HG03575 (cell line): ENCODE results near the gene MT1H.
A peak's percentile ranks its signal among the peaks of the same experiment; 100 is the strongest.

ENCODE experiments used
- ATAC-seq: cut with Tn5 transposase; IDR thresholded peaks from one replicate; pipeline ENCODE4 v1.9.1; 2021; ENCODE audit not compliant: unreplicated experiment, insufficient number of reproducible peaks, low FRiP score; ENCODE audit errors: extremely low read depth

MT1H gene

DNA sequence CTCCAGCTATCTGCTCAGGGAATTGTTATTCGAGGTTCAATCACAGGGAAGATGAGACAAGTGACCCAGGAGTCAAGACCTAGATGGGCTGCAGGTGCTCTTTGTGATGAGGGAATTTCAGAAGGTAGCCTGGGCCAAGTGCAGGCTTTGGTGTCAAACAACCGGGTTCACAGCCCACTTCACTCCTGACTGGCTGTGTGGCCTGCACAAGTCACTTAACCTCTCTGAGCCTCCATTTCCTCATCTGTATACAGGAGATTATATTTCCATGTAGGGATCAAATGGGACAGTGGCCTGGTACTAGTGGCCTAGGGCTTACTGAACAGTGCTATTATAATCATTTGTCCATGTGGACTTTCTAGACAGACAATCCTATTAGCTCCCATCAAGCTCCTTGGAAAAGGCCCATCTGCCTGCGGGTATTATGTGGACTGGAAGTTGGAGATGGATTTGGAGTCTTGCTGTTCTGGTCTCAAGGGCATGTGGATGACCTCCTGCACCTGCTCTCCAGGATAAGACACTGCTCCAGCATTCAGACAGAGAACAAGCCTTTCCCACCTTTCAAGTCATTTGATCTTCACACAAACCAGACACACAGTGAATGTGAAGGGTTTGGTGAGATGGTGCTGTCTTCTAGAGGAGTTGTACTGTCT is 9.6 kb downstream of the MT1H start:
- ATAC-seq = no peak

GRCh38 chr16:56679818-56680217 is 10.2 kb downstream of the MT1H start:
- no peak for ATAC-seq

GRCh38 chr16:56681939-56682702 is 12.5 kb downstream of the MT1H start, which contains the start of gene MT1X:
MT1X (plus strand) TSS chr16:56682470; CDS start chr16:56682541, 71 bp downstream.
- ATAC-seq = peak; percentile 63

DNA sequence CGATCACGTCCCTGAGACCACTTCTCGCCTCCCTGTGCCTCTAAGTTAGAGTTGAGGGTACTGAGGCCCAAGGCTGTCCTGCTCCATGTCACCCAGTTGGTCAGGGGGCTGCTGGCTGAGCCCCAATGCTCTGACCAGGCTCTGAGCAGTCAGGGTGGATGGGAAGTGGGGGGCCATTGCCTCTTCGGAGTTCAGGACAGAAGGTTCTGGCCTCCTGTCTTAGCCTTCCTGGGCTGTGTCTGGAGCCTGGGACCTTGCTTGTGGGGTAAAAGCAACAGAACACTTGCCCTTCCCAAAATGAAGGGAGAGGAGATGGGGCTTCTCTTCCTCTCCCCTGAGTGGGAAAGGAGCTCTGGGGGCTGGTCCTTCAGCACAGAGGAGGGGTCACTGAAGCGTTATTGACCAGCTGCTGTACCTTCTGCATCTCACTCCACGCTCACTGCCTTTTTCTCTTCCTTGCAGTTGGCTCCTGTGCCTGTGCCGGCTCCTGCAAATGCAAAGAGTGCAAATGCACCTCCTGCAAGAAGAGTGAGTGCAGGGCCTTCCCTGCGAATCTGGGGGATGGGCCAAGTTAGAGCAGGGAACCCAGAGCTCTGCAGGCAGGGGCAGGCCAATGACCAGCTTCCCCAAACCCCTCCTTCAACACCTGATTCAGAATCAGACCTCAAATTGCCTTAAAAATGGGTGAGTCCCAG is 13.2 kb downstream of the MT1H start:
- no peak for ATAC-seq

- no peak for ATAC-seq
These were observed 14.0 kb downstream of the MT1H start for GRCh38 chr16:56683424-56684172.

DNA sequence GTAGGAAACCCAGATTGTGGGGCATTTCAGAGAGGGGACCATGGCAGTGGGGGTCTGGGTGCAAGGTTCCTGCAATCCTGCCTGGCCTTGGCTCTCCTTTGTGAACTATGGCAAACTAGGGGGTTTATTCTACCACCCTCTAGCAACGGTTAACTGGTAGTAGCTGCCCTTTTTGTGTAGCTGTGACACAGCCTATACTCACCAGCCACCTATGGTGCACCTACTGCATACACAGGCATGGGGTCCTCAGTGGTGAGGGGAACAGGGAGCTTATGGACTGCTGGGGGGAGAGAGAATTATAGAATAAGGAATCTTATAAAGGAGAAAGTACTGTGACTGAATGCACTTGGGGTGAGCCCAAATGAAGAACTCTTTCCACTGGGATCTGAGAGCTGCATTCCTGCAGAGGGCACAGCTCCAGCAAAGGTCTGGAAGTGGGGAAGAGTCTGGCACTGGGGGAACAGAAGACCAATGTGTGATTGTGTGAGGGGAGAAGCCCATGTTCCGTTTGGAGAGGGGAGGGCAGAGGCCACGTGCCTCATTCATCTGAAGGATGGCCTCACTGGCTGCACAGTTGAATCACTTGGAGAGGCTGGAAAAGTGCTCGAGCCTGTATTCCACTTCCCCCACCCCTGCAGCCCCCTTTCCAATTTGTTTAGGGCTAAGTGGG is 14.8 kb downstream of the MT1H start:
- ATAC-seq = no peak

DNA sequence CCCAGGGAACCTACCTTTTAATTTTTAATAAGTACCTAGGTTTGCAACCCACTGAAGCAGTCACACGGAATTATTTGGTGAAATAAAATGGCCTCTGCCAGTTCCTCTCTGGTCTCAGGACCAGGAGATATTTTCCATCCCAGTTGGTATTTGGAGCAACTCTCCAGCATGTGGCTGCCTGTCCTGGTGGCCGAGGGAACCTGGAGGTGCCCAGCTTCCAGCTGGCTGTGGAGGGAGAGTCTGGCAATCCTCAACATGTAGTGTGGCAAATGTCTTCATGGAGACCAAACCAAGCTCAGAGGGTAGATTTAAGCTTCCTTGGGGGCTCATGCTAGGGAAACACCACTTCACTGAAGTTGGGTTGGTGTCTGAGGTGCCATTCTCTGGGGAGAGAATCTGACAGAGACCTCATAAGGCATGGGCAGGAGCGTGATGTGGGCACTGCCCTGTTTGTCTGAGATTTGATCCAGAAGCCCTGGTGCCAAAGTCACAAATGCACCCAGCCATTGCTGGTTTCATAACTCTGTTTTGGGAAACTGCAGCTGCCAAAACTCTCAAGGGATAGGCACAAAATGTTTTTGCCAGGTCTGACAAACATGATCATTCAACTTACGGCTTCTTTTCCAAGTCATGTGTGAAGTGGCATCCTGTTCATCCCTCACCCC is 15.4 kb downstream of the MT1H start:
- no peak for ATAC-seq

GRCh38 chr16:56686758-56687157 is 17.1 kb downstream of the MT1H start:
- ATAC-seq = no peak

GRCh38 chr16:56688762-56689161 is 19.1 kb downstream of the MT1H start:
- ATAC-seq = no peak

GRCh38 chr16:56689171-56689570 is 19.6 kb downstream of the MT1H start:
- ATAC-seq = no peak

DNA sequence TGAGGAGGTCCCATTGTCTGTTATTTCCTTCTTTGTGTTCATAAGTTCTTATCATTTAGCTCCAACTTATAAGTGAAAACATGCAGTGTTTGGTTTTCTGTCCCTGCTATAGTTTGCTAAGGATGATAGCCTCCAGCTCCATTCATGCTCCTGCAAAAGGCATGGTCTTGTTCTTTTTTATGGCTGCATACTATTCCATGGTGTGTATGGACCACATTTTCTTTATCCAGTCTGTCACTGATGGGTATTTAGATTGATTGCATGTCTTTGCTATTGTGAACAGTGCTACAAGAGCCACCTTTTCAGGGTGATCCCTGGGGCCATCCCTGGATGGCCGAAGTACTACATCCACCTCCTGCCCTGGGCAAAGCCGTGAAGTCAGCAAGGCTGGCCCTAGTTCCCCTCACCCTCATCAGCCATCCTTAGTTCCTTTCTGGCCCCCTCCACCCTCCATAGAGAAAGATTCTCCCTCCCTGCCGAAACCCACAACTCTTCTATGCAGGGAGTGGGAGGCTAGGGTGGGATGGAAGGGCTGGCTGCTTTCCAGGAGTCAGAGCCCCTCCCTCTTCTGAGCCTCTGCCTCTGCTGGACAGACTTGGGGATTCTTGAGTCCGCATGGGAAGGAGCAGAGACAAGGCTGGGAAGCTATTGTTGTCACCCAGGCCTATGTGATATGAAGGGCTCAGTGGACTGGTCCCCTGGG is 21.0 kb downstream of the MT1H start:
- no peak for ATAC-seq

DNA sequence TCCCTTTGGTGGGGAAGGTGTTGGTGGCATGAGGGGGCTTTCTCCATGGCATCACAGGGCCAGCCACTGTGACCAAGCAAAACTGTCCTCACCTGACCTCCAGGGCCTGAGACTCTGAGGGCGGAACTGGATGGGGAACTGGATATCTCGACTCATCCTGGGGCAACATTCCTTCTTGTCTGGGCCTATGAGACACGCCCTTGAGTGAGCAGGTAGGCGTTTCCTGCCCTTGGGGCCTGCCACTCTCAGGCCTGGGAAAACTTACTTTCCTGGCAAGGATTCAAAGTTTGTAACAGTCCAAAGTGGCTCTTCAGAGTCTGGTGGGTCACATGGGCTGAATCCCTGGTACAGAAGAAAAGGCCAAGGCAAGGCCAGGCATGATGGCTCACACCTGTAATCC is 22.3 kb downstream of the MT1H start:
- ATAC-seq = no peak

- no peak for ATAC-seq
These were observed 25.6 kb downstream of the MT1H start for GRCh38 chr16:56695246-56695645.

DNA sequence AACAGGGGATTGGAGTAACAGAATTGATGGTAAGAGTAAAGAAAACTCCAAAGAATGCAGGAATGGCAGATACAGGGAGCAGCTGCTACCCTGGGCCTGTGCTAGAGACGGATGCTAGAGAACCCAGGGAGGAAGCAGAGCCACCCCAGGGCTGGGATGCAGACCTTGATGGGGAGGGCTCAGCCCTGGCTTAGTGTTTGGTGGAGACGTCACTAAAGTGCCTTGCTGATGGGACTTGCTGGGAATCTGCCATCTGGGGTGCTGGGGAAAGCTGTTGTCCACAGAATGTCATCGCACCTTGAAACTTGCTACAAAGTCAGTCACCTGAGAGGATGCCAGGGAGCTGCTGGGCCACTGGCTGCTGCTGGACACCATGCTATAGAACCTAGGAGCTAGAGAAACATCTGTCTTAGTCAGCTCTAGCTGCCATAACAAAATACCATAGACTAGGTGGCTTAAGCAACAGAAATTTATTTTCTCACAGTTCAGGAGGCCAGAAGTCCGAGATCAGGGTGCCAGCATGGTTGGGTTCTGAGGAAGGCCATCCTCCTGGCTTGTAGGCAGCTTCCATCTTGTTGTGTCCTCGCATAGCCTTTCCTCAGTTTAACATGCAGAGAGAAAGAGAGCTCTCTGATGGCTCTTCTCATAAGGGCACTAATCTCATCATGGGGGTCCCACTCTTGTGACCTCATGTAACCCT is 28.0 kb downstream of the MT1H start:
- no peak for ATAC-seq

DNA sequence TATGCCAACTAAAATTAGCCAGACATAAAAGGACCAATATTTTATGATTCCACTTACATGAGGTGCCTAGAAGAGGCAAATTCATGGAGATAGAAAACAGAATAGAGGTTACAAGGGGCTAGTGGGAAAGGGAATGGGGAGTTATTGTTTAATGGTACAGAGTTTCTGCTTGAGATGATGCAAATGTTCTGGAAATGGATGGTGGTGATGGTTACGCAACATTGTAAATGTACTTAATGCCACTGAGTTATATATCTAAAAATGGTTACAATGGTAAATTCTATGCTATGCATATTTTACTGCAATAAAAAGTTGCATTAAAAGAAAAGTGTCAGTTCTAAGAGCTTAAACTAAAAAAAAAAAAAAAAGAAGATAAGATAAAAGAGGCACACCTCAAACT is 30.6 kb downstream of the MT1H start:
- no peak for ATAC-seq

GRCh38 chr16:56700631-56701030 is 31.0 kb downstream of the MT1H start:
- ATAC-seq = no peak

DNA sequence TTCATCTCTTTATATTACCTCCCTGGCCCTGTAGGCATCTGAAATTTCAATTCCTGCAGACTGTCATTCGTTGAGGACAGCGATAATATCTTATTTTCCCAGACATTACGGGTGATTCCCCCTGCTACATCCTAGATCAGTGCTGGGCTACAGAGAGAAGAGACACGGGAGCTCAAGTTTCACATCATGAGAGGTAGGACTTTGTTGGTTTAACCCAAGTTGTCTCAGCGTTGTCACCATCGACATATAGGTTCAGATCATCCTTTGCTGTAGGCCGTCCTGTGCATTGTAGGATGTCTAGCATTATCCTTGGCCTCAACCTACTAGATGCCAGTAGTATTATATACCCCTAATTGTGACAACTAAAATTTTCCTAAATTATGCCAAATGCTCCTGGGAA is 31.9 kb downstream of the MT1H start:
- ATAC-seq = no peak
